BJ (cell line): ENCODE data around the gene RPL36. TPM values are rescaled to one million over a fixed set of nuclear protein-coding genes. Genes with fewer than 3 reads are reported as not detected.

Experiments
- CTCF ChIA-PET: fragments of 350-600 bp; formaldehyde crosslinking; extraction: SDS; loops from one replicate; lab custom pipeline; 2021; ENCODE audit warnings: antibody characterized with exemption, inconsistent platforms; lab: Yijun Ruan, JAX
- POLR2A ChIA-PET: fragments of 300-600 bp; sonication (Branson Sonifier 250); formaldehyde crosslinking; extraction: SDS; loops from one replicate; lab custom pipeline; 2021; ENCODE audit warnings: antibody characterized with exemption; lab: Charles Lee
- DNase-seq: peaks from one replicate; pipeline ENCODE4 v3.0.0-alpha.2; 2011; ENCODE audit warnings: low read depth
- H3K27me3 ChIP-seq: 2 replicates; pipeline ENCODE4 v1.6.0; 2011; ENCODE audit warnings: low read length; ENCODE audit not compliant: control insufficient read depth, insufficient read depth
- H3K36me3 ChIP-seq: 2 replicates; pipeline ENCODE4 v1.5.1; 2011; ENCODE audit warnings: low read length; ENCODE audit not compliant: control insufficient read depth, insufficient read depth
- H3K4me3 ChIP-seq: 2 replicates; pipeline ENCODE4 v1.5.1; 2011; ENCODE audit warnings: low read depth, mild to moderate bottlenecking, control low read depth, low read length
- CTCF ChIP-seq: IDR thresholded peaks from 2 replicates; pipeline ENCODE4 v1.5.1; 2011; ENCODE audit warnings: low read depth, mild to moderate bottlenecking, control low read depth, inconsistent platforms, low read length, moderate library complexity; ENCODE audit not compliant: insufficient read depth
- polyA plus RNA-seq: library from polyadenylated mRNA; depleted of rRNA; stranded (reverse); fragments of >200 nt; gene quantifications from 2 replicates; pipeline ENCODE4 v1.2.3, GENCODE V29; 2011

Gene RPL36
- polyA plus RNA-seq, 1 experiment = 912 TPM

DNA sequence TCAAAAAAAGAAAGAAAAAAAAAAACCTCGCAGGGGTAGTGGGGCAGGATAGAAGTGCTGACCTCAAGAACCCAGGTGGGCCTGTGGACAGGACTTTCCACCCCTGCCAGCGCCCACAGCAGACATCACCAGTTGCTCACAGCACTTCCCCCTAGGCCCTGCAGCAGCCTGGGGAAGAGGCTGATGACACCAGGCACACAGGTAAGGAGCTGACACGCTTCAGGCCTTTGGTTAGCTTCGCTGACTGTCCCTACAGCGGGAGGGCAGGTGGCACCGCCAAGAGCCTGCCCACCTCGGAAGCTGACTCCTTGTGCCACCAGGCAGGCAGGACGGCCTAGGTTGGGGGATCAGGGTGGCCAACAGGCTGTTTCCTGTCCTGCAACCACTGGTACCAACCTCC, 20.9 kb downstream of the RPL36 start:
- DNase-seq = no peak
- Histone ChIP-seq H3K27me3 (no peaks in the 10 kb centered on the region), H3K36me3 (peaks cover 43% of the 10 kb centered on the region), H3K4me3 (no peak overlapping the region)
- POLR2A ChIA-PET = no interaction called here
- CTCF ChIA-PET = interaction anchor here (1.2 kb wide), 2 partner anchors 10 to 20 kb away, joined by 3 read pairs; no protein-coding TSS in a partner anchor
- no peak for TF ChIP-seq CTCF

- no peak for TF ChIP-seq CTCF
- CTCF ChIA-PET = interaction anchor here (1.2 to 1.6 kb wide), 3 partner anchors 9 to 25 kb away, joined by 3 to 5 read pairs (median 3); no protein-coding TSS in a partner anchor
- H3K27me3 ChIP-seq = no peaks in the 10 kb centered on the region
- peaks cover 41% of the 10 kb centered on the region for H3K36me3 ChIP-seq
- POLR2A ChIA-PET = no interaction called here
- DNase-seq = no peak
- H3K4me3 ChIP-seq = no peak overlapping the region
Measured at GRCh38 chr19:5711713-5712161, 21.6 kb downstream of the RPL36 start.

- ChIA-PET CTCF (interaction anchor here (1.1 to 1.5 kb wide), 3 partner anchors 22 to 81 kb away, joined by 3 to 4 read pairs (median 4); no protein-coding TSS in a partner anchor), POLR2A (no interaction called here)
- Histone ChIP-seq H3K36me3 (peaks cover 30% of the 10 kb centered on the region), H3K4me3 (no peak overlapping the region), H3K27me3 (no peaks in the 10 kb centered on the region)
- TF ChIP-seq CTCF = no peak
- DNase-seq = no peak
Measured at GRCh38 chr19:5713228-5713627, 23.1 kb downstream of the RPL36 start.

DNA sequence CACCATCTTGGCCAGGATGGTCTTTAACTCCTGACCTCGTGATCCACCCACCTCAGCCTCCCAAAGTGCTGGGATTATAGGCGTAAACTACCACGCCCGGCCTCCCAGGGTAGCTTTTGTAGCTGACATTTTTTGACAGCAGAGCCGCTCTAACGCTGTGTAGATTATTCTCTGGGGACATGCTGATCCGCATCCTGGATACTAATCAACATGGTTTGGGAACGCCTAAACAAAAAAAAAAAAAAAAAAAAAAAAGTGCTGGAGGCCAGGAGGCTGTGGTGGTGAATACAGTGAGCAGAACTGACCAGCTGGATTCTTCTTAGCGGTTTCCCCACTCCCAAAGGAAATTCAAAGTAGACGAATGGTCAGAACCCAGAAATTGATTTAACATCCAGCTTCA, 24.7 kb downstream of the RPL36 start:
- H3K36me3 ChIP-seq = peaks cover 27% of the 10 kb centered on the region
- POLR2A ChIA-PET = no interaction called here

More for the DNA sequence above, 24.7 kb downstream of the RPL36 start:
- Histone ChIP-seq H3K4me3 (no peak overlapping the region), H3K27me3 (no peaks in the 10 kb centered on the region)
- CTCF ChIA-PET = interaction anchor here (1.5 kb wide), 1 partner anchor 79 kb away, joined by 4 read pairs; no protein-coding TSS in a partner anchor
- TF ChIP-seq CTCF = no peak
- no peak for DNase-seq
